Suprapubic skin (tissue), 4 donors: Measurements from ENCODE around the gene HASPIN.

ENCODE experiments used
- CTCF ChIP-seq, 2 donors: fragments of 200-600 bp in 1 of 2; fragments of 450-650 bp in 1 of 2; sonication (generic) in 1 of 2; IDR thresholded peaks; one replicate each; pipeline ENCODE4 v1.5.1; 2016 to 2019; ENCODE audit warnings: antibody characterized with exemption in 2 of 2, mild to moderate bottlenecking in 1 of 2, moderate library complexity in 1 of 2
- POLR2A ChIP-seq, 2 donors: fragments of 450-650 bp; IDR thresholded peaks; one replicate each; pipeline ENCODE4 v1.6.1; 2017; ENCODE audit warnings: antibody characterized with exemption in 2 of 2, mild to moderate bottlenecking in 2 of 2, moderate library complexity in 2 of 2
- POLR2AphosphoS5 ChIP-seq, 3 donors: sonication (generic); formaldehyde crosslinking; IDR thresholded peaks; one replicate each; pipeline ENCODE4 v1.6.1; 2017; ENCODE audit warnings: antibody characterized with exemption in 3 of 3

GRCh38 chr17:3768769-3769168 is 45.1 kb downstream of the HASPIN start:
- TF ChIP-seq POLR2AphosphoS5 (IDR thresholded peaks at IDR 0.05) (no peak), CTCF (IDR thresholded peaks at IDR 0.05) (no peak), POLR2A (IDR thresholded peaks at IDR 0.05) (no peak)
